ENCODE results near the gene SYT9.

Gene SYT9

DNA sequence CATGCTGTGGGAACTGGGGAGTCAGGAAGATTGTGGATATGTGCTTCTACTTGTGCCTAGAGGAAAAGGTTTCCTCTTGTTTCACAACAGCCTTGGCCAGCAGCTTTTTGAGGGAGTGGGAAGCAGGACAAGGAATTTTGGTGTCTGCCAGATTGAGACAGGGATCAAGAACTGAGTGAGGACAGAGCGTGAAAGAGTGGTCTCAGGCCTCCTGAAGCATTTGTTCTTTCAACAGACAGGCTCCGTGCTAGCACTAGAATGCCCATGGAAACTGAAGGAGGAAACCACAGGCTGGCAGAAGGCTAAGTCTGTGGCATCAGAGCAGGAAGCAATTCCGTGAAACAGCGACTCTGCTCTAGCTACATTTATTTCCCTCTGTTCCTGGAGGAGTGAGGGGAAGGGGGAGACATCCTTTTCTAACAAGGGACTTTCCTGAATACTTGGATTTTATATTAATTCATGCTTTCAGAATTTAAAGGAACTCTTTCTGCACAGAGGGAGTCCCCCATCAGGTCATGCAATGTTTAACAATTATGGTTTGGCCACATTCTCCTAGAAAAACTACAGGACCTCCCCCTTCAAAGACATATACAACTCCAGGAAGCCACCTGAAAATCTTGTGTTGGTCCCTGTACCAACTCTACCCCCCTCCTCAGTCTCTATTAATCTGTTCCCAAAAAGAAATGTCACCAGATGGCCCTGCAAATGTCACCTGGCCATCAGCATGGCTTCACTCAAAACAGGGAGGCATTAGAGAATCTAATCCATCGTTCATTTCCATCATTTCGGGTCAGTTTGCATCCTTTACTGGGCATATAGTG, 96.1 kb downstream of the SYT9 start:
- no peak for DNase-seq (ENCODE audit: low read depth in 2 of 2)

DNA sequence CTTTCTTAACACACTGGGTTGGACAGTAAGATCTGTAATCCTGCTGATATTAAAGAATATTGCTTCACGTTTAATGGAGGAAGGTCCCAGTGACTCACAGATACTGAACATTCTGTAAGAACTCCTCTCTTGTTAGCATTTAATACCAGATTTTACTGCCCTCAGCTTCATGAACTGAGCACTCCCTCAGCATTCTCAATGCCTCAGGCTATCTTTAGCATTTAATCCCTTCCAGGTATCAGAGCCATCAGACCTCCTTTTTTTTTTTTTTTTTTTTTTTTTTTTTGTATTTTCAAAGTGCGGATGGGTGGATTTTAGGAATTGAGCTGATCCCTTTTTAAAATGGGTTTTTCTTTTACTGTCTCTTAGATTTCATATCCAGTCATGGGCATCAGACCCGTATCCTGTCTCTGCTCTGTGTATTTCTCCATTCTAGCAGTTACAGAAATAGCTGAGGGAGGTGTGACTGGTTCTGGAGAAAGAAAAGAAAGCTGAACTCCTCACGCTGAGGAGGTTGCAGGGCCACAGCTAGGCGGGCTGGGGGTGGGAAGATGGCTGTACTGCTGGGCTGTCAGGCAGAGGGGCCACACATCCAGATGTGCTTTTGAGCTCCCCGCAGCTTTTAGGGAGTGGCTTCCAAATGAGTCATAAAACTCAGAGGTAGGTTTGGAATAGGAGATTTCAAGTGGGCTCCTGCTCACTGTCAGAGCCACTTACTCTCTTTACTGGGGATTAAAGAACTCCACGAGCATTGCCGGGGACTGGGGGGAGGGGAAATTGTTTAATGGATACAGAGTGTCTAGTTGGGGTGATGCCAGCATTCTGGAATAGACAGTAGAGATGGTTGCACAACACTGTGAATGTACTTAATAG, 97.0 kb downstream of the SYT9 start:
- peak; percentile 48 to 51 for DNase-seq (ENCODE audit: low read depth in 2 of 2)

DNA sequence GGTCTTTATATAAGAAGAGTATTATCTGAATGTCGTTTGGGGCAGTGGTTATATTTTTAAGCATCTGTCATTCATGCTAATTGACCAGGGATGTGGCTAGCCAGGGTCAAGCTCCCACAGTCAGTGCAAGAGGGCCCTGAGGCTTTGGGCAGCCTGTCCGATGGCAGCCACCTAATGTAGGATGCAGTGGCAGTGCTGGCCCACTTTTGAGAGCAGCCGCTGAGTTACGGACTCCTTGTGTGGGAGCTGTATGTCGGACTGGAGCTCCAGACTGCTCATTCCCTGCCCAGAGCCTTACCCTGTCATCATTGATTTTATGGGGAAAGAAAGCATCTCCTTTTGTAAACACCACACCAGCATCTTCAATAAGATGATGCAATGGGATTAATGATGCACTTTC, 99.5 kb downstream of the SYT9 start:
- DNase-seq (ENCODE audit: low read depth in 2 of 2): no peak

DNA sequence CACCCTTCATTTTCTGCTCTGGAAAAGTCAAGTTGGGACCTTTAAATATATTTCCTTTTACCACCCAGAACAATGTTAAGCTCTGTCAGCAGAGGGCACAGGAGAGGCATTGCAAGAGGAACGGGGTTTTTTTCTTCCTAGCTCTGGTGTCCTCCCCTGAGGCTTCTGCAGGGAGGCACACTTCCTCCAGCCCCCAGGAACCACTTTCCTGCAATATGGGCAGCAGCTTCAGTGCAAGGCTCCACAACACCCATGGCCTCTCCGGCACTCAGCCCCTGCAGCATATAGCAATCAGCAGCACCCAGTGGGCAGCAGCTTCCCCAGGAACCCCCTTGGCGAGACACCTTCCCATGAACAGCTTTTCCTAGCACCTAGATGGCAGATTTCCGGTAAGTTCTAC, 101.4 kb downstream of the SYT9 start:
- no peak for DNase-seq (ENCODE audit: low read depth in 2 of 2)

DNA sequence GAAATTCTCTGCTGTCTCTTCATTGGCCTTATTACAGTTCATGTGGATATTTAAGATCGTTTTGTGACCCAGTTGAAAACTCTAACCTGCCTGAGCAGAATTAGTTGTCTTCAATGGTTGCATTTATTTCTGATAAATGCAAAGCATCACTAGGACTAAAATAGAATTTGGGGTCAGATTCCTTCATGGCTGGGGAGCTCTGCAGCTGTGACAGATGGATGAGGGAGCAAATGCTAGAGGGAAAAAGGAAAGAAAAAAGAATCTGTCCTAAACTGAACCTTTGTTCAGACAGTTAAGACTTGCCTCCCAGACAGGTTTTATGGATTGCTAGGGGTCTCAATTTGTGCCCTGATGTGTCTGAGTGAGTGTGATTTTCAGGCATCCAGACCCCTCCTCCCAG, 113.0 kb downstream of the SYT9 start:
- no peak for DNase-seq (ENCODE audit: low read depth in 2 of 2)

DNA sequence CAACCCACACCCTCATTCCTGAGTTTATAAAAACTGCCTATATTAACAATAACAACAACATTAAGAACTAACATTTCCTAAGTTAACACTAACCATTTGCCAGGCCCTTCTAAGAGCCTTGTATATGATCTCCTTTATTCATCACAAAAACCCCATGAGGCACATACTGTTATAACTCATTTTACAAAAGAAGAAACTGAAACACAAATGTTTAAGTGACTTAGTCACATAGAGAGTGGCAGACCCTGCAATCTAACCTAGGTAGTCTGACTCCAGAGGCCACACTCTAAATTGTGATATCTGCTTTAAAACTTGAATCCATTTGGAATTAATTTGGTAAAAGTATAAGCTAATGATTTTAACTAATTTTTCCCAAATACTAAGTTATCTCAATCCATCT, 116.1 kb downstream of the SYT9 start:
- no peak for DNase-seq (ENCODE audit: low read depth in 2 of 2)

DNA sequence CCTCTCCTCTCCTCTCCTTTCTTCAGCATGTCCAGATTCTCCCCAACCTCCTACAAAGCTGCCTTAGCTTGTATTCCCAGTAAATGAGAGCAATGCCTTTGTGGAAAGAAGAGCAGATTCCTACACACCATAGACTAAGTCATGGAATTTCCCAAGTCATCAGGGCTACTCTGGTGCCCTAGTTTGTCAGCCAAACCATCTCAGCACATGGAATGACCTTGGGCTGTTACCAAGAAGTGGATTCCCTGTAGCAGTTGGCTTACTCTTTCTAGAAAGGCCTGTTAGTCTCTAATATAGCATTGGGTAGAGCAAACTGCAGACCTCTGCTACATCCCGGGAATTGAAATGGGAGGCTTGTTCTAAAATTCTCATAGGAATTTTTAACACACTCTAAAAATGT, 124.7 kb downstream of the SYT9 start:
- no peak for DNase-seq (ENCODE audit: low read depth in 2 of 2)

DNA sequence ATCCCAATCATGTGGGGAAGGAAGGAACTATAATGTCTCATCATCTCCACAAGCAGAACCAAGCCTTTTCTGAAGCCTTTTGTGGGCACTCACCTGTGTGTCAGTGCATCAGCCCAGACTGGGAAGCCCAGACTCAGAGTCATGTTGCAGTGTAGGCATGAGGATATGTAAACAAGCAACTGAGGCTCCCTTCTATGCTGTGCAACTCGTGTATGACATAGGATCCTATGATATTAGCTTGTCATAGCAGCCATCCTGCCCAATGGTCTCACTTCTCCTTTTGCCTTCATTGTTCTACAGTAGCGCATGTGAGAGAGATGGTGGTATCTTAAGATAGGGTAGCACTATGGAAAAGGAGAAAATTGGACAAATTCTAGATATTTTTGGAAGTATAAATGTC, 130.2 kb downstream of the SYT9 start:
- no peak for DNase-seq (ENCODE audit: low read depth in 2 of 2)

DNA sequence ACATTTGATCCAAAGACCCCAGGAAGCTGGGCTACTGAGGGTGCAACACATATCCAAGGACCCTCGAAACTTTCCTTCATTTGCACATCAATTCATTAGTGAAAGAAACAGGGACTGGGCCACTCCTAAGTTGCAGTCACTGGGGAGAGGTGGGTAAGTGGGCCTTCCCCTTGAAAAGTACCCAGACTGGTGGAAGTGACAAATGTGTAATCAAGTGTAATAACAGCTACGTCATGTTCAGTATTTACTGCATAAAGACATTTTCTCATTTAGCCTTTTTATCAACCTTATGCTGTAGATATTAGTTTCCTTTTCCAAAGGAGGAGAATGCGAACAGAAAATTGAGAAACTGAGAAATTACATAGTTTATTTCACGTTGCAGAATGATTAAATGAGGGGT, 131.7 kb downstream of the SYT9 start:
- no peak for DNase-seq (ENCODE audit: low read depth in 2 of 2)

DNA sequence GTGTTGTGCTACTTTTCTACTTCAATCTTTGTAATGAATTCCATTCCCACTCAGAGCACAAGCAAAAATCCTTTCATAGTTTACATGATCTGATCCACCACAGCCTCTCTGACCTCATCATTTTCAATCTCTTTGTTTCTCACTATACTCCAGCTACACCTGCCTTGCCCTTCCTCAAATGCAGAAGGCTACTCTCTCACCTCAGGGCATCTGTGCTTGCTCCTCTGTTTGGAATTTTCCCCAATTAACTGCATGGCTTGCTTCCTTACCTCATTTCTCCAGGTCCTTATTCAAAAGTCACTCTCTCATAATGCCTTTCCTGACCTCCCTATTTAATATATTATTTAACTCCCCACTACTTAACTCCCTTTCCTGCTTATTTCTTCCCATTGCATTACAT, 133.0 kb downstream of the SYT9 start:
- DNase-seq (ENCODE audit: low read depth in 2 of 2): no peak

DNA sequence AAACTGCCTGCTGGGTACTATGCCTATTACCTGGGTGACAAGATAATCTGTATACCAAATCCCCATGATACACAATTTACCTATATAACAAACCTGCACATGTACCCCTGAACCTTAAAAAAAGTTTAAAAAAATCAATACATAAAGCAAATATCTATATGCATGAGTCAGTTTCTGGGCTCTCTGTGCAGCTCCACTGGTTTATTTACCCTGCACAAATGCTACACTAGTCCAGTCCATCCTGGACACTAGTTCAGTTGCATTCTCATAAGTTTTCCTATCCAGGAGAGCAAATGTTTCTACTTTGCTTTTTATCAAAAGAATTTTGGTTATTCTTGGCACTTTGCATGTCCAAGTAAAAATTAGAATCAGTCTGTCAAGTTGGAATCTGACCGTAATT, 133.8 kb downstream of the SYT9 start:
- DNase-seq (ENCODE audit: low read depth in 2 of 2): no peak

DNA sequence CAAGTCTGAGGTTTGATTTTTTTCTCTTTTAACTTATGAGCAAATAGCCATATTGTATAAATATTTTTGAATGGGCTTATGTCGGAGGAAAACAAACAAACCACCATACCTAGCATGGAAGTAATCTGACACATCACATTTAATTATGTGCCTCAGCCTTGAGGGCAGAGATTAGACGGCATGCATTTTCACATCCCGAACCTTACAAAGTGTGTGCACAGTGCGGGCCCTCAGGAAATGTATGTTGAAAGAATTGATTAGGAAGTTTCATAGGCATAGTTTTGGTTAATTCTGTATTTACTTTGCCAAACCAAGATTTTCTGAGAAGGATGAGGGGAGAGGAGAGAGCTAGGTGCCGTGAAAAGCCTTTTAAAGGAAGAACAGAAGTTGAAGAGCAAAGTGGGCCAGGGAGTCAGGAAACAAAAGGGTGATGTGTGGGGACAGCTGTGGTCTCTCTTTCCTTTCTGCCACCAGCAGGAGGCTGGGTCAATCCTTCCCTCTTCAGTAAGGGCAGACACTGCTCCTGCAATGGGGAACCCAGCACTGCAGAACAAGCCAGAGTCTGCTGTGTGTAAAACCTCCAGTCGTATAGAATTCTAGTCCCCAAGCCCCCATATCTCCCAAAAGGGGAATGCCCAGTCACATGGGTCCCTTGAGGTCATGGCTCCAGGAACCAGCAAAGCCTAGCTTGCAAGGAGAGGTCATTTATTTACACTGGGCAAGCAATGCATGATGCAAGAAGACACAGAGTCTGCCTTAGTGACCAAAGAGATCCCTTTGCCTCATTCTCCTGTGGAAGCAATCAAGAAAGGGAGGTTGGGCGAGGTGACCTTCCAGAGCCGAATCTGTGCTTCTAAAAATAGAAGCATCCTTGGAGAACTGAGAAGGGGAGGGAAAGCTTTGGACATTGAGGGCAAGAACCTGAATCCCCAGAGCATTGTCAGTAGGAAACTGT, 162.5 kb downstream of the SYT9 start:
- DNase-seq (ENCODE audit: low read depth in 2 of 2): no peak

DNA sequence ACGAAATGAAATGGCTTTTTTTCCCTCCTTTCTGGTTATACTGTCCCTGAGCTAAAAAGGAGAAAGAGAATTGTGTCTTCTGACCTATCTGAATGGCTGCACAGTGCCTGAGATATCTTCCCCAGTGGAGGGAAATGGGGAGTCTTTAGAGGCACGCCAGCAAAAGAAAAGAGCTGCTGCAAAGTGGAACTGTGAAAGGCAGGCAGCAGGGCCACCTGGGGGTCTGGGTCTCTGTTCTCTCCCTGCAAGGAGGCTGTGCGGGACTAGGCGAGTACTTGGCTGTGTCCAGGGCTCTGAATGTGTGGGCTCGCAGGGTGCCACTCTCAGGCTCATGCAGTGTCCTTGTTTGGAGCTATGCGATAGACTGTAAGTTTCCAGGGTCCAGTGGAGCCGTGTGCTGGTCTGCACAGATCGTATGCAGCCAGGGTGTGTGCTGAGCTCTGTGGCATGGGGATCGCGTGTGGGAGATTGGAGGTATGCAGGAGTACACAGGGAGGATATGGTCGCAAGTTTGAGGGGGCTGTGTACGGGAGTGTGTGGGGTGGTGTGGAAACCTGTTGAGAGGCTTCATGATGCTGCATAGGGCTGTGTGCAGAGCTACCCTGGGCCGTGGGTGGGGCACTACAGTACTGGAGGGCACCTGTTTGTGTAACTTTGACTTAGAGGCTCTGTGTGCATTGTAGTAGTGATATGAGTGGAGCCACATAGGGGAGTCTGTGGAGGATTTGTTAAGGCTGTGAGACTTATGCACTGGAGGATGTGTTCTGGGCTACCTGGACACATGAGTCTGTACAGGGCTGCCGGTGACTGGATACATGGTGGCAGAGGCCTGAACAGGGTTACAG, 163.5 kb downstream of the SYT9 start:
- no peak for DNase-seq (ENCODE audit: low read depth in 2 of 2)

DNA sequence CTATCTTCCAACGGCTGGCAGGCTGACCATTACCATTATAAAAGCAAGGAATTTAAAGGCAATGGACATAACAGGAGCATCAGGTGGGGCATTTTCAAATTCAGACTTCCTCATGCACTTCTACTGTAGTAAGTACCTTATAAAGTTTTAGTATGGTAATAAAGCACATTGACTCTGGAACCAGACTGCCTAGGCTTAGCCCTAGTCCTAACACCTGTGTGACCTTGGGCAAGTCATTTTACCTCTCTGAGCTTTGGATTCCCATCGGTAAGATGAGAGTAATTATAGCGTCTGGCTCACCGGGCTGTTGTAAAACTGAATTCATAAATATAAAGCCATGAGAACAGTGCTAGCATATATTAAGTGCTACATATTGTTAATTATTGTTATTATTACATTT, 164.4 kb downstream of the SYT9 start:
- no peak for DNase-seq (ENCODE audit: low read depth in 2 of 2)

DNA sequence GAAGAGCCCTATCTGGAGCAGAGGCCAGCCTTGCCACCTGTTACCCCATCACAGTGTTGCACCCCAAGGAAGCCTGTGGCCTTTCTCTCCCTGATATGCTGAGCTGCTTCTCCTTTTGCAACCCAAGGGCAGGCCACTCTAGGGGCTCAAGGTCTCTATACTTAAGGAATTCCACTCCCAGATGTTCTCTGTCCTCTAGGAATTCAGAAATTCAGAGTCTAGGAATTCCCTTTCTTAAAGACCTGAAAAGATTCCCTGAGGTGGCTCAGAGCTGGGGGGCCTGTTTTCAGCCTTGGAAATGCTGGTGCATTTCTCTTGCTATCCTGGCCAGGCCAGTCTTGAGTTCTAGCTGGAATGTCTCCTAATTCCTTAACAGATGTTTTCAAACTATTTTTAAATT, 165.6 kb downstream of the SYT9 start:
- DNase-seq (ENCODE audit: low read depth in 2 of 2): no peak

DNA sequence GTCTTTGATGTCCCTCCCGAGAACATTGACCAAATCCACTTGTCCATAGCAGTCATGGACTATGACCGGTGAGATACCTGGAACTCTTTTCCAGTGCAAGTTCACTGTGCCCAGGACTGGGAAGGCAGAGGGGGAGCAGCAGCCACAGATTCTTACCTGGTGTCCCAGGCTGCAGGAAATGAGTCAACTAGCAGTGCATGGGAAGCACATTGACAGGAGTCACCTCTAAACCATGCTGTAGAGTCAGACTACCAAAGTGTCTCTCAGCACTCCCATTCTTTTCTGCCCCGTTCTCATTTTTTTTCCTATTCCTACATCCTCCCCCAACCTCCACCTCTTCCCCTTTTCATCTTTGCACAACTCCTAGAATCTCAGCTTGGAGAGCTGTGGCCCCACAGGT, 166.4 kb downstream of the SYT9 start:
- DNase-seq (ENCODE audit: low read depth in 2 of 2): no peak

DNA sequence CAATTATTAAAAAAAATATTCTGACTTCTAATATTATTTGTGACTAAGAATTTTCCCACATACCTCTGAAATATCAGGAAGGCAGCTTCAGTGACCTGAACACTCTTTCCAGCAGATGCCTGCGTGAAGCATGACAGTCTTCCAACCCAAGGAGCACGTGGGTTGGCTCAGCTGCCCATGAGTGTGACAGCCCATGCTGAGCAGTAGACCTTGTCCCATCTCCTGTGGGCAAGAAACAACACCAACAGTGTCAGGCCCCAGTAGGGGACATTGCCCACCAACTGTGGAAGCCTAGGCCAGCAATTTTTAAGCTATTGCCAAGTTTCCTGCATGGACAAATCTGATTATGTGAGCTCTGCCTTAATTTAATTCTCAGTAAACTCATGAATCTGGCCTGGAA, 167.2 kb downstream of the SYT9 start:
- no peak for DNase-seq (ENCODE audit: low read depth in 2 of 2)

DNA sequence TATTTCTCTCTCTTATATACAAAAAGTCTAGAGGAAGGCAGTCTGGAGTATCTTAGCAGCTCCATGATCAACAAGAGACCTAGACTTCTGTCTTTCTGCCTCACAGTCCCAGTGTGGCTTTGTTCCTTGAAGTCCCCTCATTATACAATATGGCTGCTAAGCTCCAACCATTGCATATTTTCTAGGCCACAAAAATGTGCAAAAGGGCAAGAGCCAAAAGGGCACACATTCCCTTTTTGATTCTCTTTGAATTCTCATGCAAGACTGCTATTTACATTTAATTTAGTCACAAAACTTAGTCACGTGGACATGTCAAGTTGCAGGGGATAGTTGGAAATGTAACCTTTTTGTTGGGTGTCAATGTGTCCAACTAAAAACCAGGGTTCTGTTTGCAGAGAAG, 169.4 kb downstream of the SYT9 start:
- no peak for DNase-seq (ENCODE audit: low read depth in 2 of 2)

DNA sequence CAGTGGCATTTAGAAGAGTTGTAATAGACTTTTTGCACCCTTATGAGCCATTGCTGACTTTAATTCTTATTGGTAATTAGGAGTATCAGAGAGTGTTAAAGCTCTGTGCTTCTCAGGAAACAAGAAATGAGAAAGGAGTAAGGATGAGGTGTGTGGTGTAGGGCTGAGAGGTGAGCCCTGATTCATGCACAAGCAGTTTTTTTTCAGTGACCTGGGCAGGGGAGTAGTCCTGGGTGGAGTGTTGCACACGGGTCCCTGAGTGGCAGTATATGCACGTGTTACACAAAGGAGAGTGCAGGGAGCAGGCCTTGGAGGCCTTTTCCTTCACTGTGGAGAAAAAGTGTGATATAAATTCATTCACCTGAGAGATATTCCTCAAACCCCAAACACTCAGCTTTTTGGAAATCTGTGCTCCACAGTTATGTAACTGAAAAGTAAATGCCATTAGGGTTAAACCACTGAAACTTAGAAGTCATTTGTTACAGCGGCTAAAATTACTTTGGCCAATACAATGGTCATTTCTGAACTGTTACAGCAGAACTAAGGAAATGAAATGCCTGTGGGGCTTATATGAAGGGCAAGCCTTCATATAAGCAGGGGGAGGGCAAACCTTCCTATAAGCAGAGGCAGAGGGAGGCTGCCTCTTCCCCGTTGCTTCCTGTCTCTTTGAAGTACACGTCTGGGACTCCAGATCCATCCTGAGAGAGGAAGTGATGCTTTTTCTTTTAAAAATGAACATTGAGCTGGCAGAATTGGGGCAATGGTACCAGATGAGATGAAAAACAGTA, 171.0 kb downstream of the SYT9 start:
- DNase-seq (ENCODE audit: low read depth in 2 of 2): no peak

DNA sequence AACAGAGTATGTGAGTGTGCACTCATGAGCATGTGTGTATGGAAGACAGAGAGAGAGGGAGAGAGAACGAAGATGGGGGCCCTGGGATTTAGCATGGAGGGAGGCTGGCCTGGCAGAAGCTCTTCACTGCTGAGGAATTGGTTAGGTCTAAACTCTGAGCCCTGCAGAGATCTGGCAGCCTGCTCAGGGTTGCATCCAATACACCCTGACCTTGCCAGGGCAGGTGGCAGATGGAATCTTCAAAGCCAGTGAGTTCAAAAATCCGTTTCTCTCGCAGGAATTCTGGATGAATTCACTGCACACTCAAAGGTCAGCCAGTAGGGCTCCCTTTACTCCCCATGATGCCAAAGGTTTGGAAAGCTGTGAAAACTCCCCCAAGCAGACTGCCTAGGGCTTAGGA, 172.2 kb downstream of the SYT9 start:
- no peak for DNase-seq (ENCODE audit: low read depth in 2 of 2)
